GM23338 (cell line): ENCODE results near the gene TRPM1.

Experiments used
- CREB1 ChIP-seq: fragments of 250-450 bp; sonication (Bioruptor Pico); IDR thresholded peaks from 2 replicates; pipeline ENCODE4 v1.5.0; 2020; ENCODE audit warnings: low read depth, mild to moderate bottlenecking, moderate library complexity
- CTCF ChIP-seq, 2 experiments: fragments of 200-600 bp in 1 of 2; sonication (generic) in 1 of 2; conservative IDR thresholded peaks; 2 replicates each; pipeline versions ENCODE4 v1.5.1 to v1.6.1; 2016 to 2017; ENCODE audit warnings: antibody characterized with exemption in 2 of 2, low read depth in 2 of 2, mild to moderate bottlenecking in 2 of 2, moderate library complexity in 1 of 2
- ETS1 ChIP-seq: IDR thresholded peaks from 2 replicates; pipeline ENCODE4 v1.6.1; 2016; ENCODE audit warnings: antibody characterized with exemption
- EZH2 ChIP-seq: fragments of 200-600 bp; sonication (generic); IDR thresholded peaks from one replicate; pipeline ENCODE4 v1.8.0; 2017; ENCODE audit warnings: antibody characterized with exemption, mild to moderate bottlenecking, low read depth; ENCODE audit not compliant: unreplicated experiment
- EZH2phosphoT487 ChIP-seq: fragments of 200-600 bp; sonication (generic); IDR thresholded peaks from one replicate; pipeline ENCODE4 v1.8.1; 2018; ENCODE audit warnings: antibody characterized with exemption; ENCODE audit not compliant: unreplicated experiment
- JUNB ChIP-seq: IDR thresholded peaks from one replicate; pipeline ENCODE4 v1.6.1; 2016; ENCODE audit warnings: antibody characterized with exemption; ENCODE audit not compliant: unreplicated experiment
- POLR2AphosphoS5 ChIP-seq: IDR thresholded peaks from 2 replicates; pipeline ENCODE4 v1.6.1; 2016; ENCODE audit warnings: antibody characterized with exemption, low read depth
- REST ChIP-seq: IDR thresholded peaks from one replicate; pipeline ENCODE4 v1.6.1; 2018; ENCODE audit warnings: antibody characterized with exemption; ENCODE audit not compliant: unreplicated experiment
- STAT1 ChIP-seq: IDR thresholded peaks from one replicate; pipeline ENCODE4 v1.6.1; 2016; ENCODE audit warnings: antibody characterized with exemption; ENCODE audit not compliant: unreplicated experiment
- ZNF114 ChIP-seq: fragments of 250-450 bp; sonication (Bioruptor Pico); IDR thresholded peaks from 2 replicates; pipeline ENCODE4 v1.5.0; 2020; ENCODE audit warnings: mild to moderate bottlenecking, moderate library complexity
- ZNF331 ChIP-seq: fragments of 250-450 bp; sonication (Bioruptor Pico); IDR thresholded peaks from 2 replicates; pipeline ENCODE4 v1.5.0; 2020; ENCODE audit warnings: low read depth, mild to moderate bottlenecking, moderate library complexity

GRCh38 chr15:31149088-31149505 is 47.6 kb upstream of the TRPM1 start:
- TF ChIP-seq CTCF (conservative IDR thresholded peaks at IDR 0.05; ENCODE audit: low read depth in 2 of 2) (no peak), REST (no peak), JUNB (no peak), POLR2AphosphoS5 (no peak), EZH2phosphoT487 (no peak), EZH2 (no peak), CREB1 (CRISPR knock-in tag) (no peak), ZNF331 (CRISPR knock-in tag) (no peak), STAT1 (no peak), ETS1 (no peak), ZNF114 (CRISPR knock-in tag) (no peak)
